ENCODE data around the gene LENG8.

The LENG8 gene

GRCh38 chr19:54435551-54436016, 13.4 kb upstream of the LENG8 start:
- H3F3A ChIP-seq (ENCODE audit: insufficient read depth, low read length), result no peaks in the 10 kb centered on the region

GRCh38 chr19:54436031-54436523, 12.9 kb upstream of the LENG8 start:
- Histone ChIP-seq H3K4me3 (ENCODE audit: low read depth, low read length, poor library complexity, severe bottlenecking) (no peak overlapping the region), H3K27me3 (ENCODE audit: insufficient read depth, low read length) (0 out of 2 replicates have a peak, but pooled peaks cover 4% of the 10 kb centered on the region), H3F3A (ENCODE audit: insufficient read depth, low read length) (no peaks in the 10 kb centered on the region), H4K20me1 (ENCODE audit: insufficient read depth, low read length) (no peaks in the 10 kb centered on the region), H3K9me3 (ENCODE audit: low read length) (no peaks in the 10 kb centered on the region), H3K9me2 (ENCODE audit: low read depth, low read length) (no peaks in the 10 kb centered on the region), H3K79me2 (ENCODE audit: insufficient read depth, low read length) (no peaks in the 10 kb centered on the region), H2AFZ (ENCODE audit: low read length) (no peak overlapping the region), H3K4me1 (ENCODE audit: insufficient read depth, low read length, severe bottlenecking) (peaks cover 11% of the 10 kb centered on the region), H3K9ac (ENCODE audit: low read length) (no peak overlapping the region), H3K36me3 (ENCODE audit: insufficient read depth, low read length) (peaks cover 10% of the 10 kb centered on the region; the same call in 1 of the 2 replicates), H3K27ac (ENCODE audit: low read depth, low read length, poor library complexity, severe bottlenecking) (no peak overlapping the region), H3K4me2 (ENCODE audit: low read length) (no peak overlapping the region)
- no peak for TF ChIP-seq EZH2 (IDR thresholded peaks at IDR 0.05; ENCODE audit: borderline replicate concordance, low read length)
- no peak for TF ChIP-seq CTCF (IDR thresholded peaks at IDR 0.05; ENCODE audit: low read length)

More at GRCh38 chr19:54435551-54436016, 13.4 kb upstream of the LENG8 start:
- H3K27me3 ChIP-seq (ENCODE audit: insufficient read depth, low read length), result 0 out of 2 replicates have a peak, but pooled peaks cover 4% of the 10 kb centered on the region
- H3K9me2 ChIP-seq (ENCODE audit: low read depth, low read length), result no peaks in the 10 kb centered on the region
- no peak overlapping the region for H3K27ac ChIP-seq (ENCODE audit: low read depth, low read length, poor library complexity, severe bottlenecking)
- peaks cover 10% of the 10 kb centered on the region; the same call in 1 of the 2 replicates for H3K36me3 ChIP-seq (ENCODE audit: insufficient read depth, low read length)
- H4K20me1 ChIP-seq (ENCODE audit: insufficient read depth, low read length), result no peaks in the 10 kb centered on the region
- H3K9ac ChIP-seq (ENCODE audit: low read length), result no peak overlapping the region
- H3K4me3 ChIP-seq (ENCODE audit: low read depth, low read length, poor library complexity, severe bottlenecking), result no peak overlapping the region
- TF ChIP-seq CTCF (IDR thresholded peaks at IDR 0.05; ENCODE audit: low read length) (no peak), EZH2 (IDR thresholded peaks at IDR 0.05; ENCODE audit: borderline replicate concordance, low read length) (no peak)
- no peaks in the 10 kb centered on the region for H3K9me3 ChIP-seq (ENCODE audit: low read length)
- no peaks in the 10 kb centered on the region for H3K79me2 ChIP-seq (ENCODE audit: insufficient read depth, low read length)
- no peak overlapping the region; the same call in 1 of the 2 replicates for H3K4me2 ChIP-seq (ENCODE audit: low read length)
- H3K4me1 ChIP-seq (ENCODE audit: insufficient read depth, low read length, severe bottlenecking), result peaks cover 11% of the 10 kb centered on the region
- no peak overlapping the region for H2AFZ ChIP-seq (ENCODE audit: low read length)

- H3K9ac ChIP-seq (ENCODE audit: low read length), result no peak overlapping the region
- H2AFZ ChIP-seq (ENCODE audit: low read length), result no peak overlapping the region
- H3K79me2 ChIP-seq (ENCODE audit: insufficient read depth, low read length), result no peaks in the 10 kb centered on the region
- H3F3A ChIP-seq (ENCODE audit: insufficient read depth, low read length), result no peaks in the 10 kb centered on the region
- H3K4me2 ChIP-seq (ENCODE audit: low read length), result no peak overlapping the region
- no peak for TF ChIP-seq EZH2 (IDR thresholded peaks at IDR 0.05; ENCODE audit: borderline replicate concordance, low read length)
- TF ChIP-seq CTCF (IDR thresholded peaks at IDR 0.05; ENCODE audit: low read length), result no peak
- no peaks in the 10 kb centered on the region for H3K9me3 ChIP-seq (ENCODE audit: low read length)
- 0 out of 2 replicates have a peak, but pooled peaks cover 4% of the 10 kb centered on the region for H3K27me3 ChIP-seq (ENCODE audit: insufficient read depth, low read length)
- no peaks in the 10 kb centered on the region for H4K20me1 ChIP-seq (ENCODE audit: insufficient read depth, low read length)
- no peak overlapping the region for H3K27ac ChIP-seq (ENCODE audit: low read depth, low read length, poor library complexity, severe bottlenecking)
- peaks cover 11% of the 10 kb centered on the region for H3K4me1 ChIP-seq (ENCODE audit: insufficient read depth, low read length, severe bottlenecking)
- H3K4me3 ChIP-seq (ENCODE audit: low read depth, low read length, poor library complexity, severe bottlenecking), result no peak overlapping the region
- H3K36me3 ChIP-seq (ENCODE audit: insufficient read depth, low read length), result peaks cover 11% of the 10 kb centered on the region; the same call in 1 of the 2 replicates
- no peaks in the 10 kb centered on the region for H3K9me2 ChIP-seq (ENCODE audit: low read depth, low read length)
These were observed 12.3 kb upstream of the LENG8 start for GRCh38 chr19:54436628-54437252.
